Neutrophil (primary cell): Measurements from ENCODE around the gene CDIPT.

Experiments used
- H3K27ac ChIP-seq: fragments of 200-600 bp; sonication (generic); 2 replicates; pipeline ENCODE4 v1.5.1; 2016; ENCODE audit warnings: mild to moderate bottlenecking, moderate library complexity
- H3K27me3 ChIP-seq: fragments of 200-600 bp; sonication (generic); 2 replicates; pipeline ENCODE4 v1.6.0; 2016; ENCODE audit warnings: mild to moderate bottlenecking
- H3K36me3 ChIP-seq: fragments of 200-600 bp; sonication (generic); 2 replicates; pipeline ENCODE4 v1.5.1; 2017
- H3K4me1 ChIP-seq, 2 experiments: fragments of 200-600 bp in 1 of 2; sonication (generic) in 1 of 2; 1 replicate in 1 of 2; 2 replicates in 1 of 2; pipeline versions ENCODE4 v1.5.1 to v1.6.1; 2013 to 2016; ENCODE audit warnings: low read depth in 1 of 2, low read length in 1 of 2, mild to moderate bottlenecking in 1 of 2, moderate library complexity in 1 of 2; ENCODE audit not compliant: control insufficient read depth in 1 of 2, insufficient read depth in 1 of 2
- H3K4me3 ChIP-seq, 2 experiments: fragments of 200-600 bp in 1 of 2; sonication (generic) in 1 of 2; 1 replicate in 1 of 2; 2 replicates in 1 of 2; pipeline ENCODE4 v1.5.1; 2013 to 2016; ENCODE audit warnings: low read depth in 1 of 2, low read length in 1 of 2, mild to moderate bottlenecking in 1 of 2, moderate library complexity in 1 of 2
- H3K9me3 ChIP-seq: fragments of 200-600 bp; sonication (generic); 2 replicates; pipeline ENCODE4 v1.5.1; 2016
- TF ChIP-seq, protein P1 (sequence below): fragments of 200-600 bp; sonication (generic); IDR thresholded peaks from 2 replicates; pipeline ENCODE4 v1.5.1; 2016; ENCODE audit warnings: antibody characterized with exemption

CDIPT gene

DNA sequence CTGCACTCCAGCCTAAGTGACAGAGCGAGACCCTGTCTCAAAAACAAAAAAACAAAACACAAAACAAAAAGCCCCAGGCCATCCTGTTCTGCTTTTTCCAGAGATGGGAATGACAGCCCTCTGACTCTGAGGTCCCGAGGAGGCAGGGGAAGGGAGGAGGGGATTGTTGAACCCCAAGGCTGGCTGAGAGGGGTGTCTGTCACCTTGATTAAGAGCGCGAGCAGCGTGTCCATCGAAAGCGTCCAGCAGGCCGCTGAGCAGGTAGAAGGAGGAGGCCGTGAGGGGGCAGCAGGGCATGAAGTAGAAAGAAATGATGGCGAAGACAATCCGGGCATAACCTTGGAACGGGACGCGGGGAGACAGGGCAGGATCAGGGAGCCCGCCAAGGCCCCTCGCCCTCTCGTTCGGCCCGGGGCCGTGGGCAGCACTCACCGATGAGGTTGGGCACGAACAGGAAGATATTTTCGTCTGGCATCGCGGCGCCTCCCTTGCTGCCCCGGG is 593 bp downstream of the CDIPT start:
- Histone ChIP-seq H3K27me3 (peaks cover 4% of the 10 kb centered on the region), H3K36me3 (peaks cover 33% of the 10 kb centered on the region)
- TF ChIP-seq, protein P1, sequence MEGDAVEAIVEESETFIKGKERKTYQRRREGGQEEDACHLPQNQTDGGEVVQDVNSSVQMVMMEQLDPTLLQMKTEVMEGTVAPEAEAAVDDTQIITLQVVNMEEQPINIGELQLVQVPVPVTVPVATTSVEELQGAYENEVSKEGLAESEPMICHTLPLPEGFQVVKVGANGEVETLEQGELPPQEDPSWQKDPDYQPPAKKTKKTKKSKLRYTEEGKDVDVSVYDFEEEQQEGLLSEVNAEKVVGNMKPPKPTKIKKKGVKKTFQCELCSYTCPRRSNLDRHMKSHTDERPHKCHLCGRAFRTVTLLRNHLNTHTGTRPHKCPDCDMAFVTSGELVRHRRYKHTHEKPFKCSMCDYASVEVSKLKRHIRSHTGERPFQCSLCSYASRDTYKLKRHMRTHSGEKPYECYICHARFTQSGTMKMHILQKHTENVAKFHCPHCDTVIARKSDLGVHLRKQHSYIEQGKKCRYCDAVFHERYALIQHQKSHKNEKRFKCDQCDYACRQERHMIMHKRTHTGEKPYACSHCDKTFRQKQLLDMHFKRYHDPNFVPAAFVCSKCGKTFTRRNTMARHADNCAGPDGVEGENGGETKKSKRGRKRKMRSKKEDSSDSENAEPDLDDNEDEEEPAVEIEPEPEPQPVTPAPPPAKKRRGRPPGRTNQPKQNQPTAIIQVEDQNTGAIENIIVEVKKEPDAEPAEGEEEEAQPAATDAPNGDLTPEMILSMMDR = no peak

DNA sequence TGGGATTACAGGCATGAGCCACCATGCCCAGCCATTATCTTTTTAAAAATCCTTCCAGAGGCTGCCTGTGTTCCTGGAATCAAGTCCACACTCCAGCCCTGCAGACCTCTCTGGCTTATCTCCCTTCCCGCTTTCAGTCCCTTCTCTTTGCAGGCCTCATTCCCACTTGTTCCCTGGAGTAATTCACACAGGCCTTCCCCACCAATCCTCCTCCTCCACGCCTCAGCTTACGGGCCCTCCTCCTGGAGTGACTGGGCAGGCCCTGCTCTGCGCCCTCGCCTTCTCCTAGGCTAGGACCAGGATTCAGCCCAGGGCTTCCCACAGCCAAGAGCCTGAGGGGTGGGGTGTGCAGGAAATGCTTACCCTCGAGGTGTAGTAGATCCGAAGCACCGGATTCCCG is 2.8 kb downstream of the CDIPT start:
- Histone ChIP-seq H3K27me3 (no peaks in the 10 kb centered on the region), H3K9me3 (no peaks in the 10 kb centered on the region), H3K4me1 (peaks cover 21 to 23% of the 10 kb centered on the region in 2 experiments), H3K36me3 (peaks cover 33% of the 10 kb centered on the region), H3K4me3 (no peak overlapping the region), H3K27ac (no peak overlapping the region)
- TF ChIP-seq, protein P1 = no peak

More for the DNA sequence above, 593 bp downstream of the CDIPT start:
- H3K27ac ChIP-seq = peak overlapping the region; percentile 96
- no peaks in the 10 kb centered on the region for H3K9me3 ChIP-seq
- peak overlapping the region; percentile 87 to 95 for H3K4me3 ChIP-seq
- H3K4me1 ChIP-seq = peaks cover 21 to 23% of the 10 kb centered on the region in 2 experiments

DNA sequence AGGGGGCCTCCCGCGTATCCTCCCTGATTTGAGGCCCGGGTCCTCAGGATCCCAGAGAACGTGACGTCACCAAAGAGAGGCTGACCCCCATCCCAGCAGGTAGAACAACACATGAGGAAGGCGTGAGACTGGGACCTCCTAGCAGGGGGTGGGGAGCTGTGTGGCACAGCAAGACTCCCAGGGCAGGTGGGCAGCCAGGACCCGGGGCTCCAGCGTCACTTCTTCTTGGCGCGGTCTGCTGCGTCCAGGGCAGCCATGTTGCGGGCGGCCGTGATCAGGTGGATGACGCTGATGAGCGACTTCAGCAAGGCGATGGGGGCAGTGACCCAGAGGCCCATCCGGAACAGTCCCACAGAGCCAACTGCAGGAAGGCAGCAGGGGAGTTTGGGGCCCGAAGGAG is 4.1 kb downstream of the CDIPT start:
- H3K27me3 ChIP-seq = no peaks in the 10 kb centered on the region
- TF ChIP-seq, protein P1 = no peak
- no peak overlapping the region for H3K27ac ChIP-seq
- H3K9me3 ChIP-seq = no peaks in the 10 kb centered on the region
- H3K4me3 ChIP-seq = no peak overlapping the region
- peaks cover 21 to 22% of the 10 kb centered on the region in 2 experiments for H3K4me1 ChIP-seq
- H3K36me3 ChIP-seq = peaks cover 33% of the 10 kb centered on the region

DNA sequence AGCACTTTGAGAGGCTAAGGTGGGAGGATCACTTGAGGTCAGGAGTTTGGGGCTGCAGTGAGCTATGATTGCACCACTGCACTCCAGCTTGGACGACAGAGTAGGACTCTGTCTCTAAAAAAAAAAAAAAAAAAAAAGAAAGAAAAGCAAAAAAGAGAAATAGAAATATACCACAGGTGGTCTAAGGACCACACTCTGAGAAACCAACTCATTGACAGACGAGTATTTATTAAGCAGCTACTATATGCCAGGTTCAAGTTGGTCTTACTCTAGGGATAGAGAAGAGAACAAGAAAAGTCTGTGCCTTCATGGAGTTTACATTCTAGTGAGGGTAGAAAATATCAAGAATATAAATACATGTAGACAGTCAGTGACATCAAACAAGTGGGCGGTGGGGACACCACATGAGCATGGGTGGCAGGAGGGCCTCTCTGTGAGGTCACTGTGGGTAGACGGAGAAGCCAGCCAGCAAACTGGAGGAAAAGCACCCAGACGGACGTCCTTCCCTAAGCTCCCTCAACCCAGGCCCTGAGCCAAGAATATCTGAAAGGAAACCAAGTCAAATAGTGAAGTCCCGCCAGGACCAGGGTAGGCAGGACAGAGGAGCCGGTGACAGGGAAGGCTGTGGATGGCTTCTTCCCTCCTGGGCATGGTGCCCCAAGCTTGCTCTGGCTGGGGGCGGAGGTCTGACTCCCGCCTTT is 4.7 kb downstream of the CDIPT start:
- H3K4me3 ChIP-seq = no peak overlapping the region
- no peak overlapping the region for H3K27ac ChIP-seq
- TF ChIP-seq, protein P1 = no peak
- peaks cover 33% of the 10 kb centered on the region for H3K36me3 ChIP-seq
- no peaks in the 10 kb centered on the region for H3K9me3 ChIP-seq
- peaks cover 15 to 16% of the 10 kb centered on the region in 2 experiments for H3K4me1 ChIP-seq
- no peaks in the 10 kb centered on the region for H3K27me3 ChIP-seq

DNA sequence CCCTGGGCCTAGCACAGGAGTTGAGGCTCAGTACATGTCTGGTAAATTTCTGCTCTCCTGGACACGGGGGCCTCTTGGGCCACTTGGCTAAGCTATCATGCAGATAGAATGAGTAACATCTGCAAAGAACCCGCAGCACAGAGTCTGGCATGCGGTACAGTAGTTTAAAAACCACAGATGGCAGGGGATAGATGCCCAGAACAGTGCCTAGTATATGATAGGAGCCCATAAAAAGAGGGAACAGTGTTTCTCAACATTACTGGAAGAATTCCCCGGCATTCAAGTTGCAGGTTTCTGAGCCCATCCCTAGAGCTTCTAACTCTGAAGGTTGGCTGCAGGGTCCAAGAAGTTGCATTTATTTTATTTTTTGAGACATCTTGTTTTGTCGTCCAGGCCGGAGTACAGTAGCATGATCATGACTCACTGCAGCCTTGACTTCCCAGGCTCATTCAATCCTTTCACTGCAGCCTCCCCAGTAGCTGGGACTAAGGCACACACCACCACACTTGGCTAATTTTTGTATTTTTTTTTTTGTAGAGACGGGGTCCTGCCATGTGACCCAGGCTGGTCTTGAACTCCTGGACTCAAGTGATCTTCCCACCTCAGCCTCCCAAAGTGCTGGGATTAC is 5.8 kb downstream of the CDIPT start:
- Histone ChIP-seq H3K27ac (no peak overlapping the region), H3K9me3 (no peaks in the 10 kb centered on the region), H3K4me1 (peaks cover 12 to 13% of the 10 kb centered on the region in 2 experiments), H3K4me3 (no peak overlapping the region), H3K36me3 (peaks cover 33% of the 10 kb centered on the region), H3K27me3 (no peaks in the 10 kb centered on the region)
- TF ChIP-seq, protein P1 = no peak
